Endothelial cell (in vitro differentiated cells): ENCODE results near the gene KLF18. TPM values are rescaled to one million over a fixed set of nuclear protein-coding genes. Genes with fewer than 3 reads are reported as not detected.

Source experiments
- DNase-seq: peaks from one replicate; pipeline ENCODE4 v3.0.0; 2021; ENCODE audit warnings: low spot score
- H3K27ac Mint-ChIP-seq: one replicate; pipeline ENCODE4 v1.8.0; 2021; ENCODE audit warnings: mixed read lengths, inconsistent platforms; ENCODE audit not compliant: unreplicated experiment
- H3K27me3 Mint-ChIP-seq: one replicate; pipeline ENCODE4 v1.8.0; 2021; ENCODE audit warnings: mild to moderate bottlenecking, moderate library complexity, mixed read lengths, inconsistent platforms; ENCODE audit not compliant: unreplicated experiment
- H3K36me3 Mint-ChIP-seq: one replicate; pipeline ENCODE4 v1.8.0; 2021; ENCODE audit warnings: mild to moderate bottlenecking, low read depth, mixed read lengths, inconsistent platforms; ENCODE audit not compliant: unreplicated experiment
- H3K4me1 Mint-ChIP-seq: one replicate; pipeline ENCODE4 v1.8.0; 2021; ENCODE audit warnings: mild to moderate bottlenecking, mixed read lengths, inconsistent platforms; ENCODE audit not compliant: unreplicated experiment
- H3K4me3 Mint-ChIP-seq: one replicate; pipeline ENCODE4 v1.8.0; 2021; ENCODE audit warnings: mild to moderate bottlenecking, mixed read lengths, inconsistent platforms; ENCODE audit not compliant: unreplicated experiment
- H3K9me3 Mint-ChIP-seq: one replicate; pipeline ENCODE4 v1.8.0; 2021; ENCODE audit warnings: mixed read lengths, inconsistent platforms; ENCODE audit not compliant: unreplicated experiment
- CTCF ChIP-seq: fragments of 200-600 bp; sonication (generic); IDR thresholded peaks from one replicate; pipeline ENCODE4 v1.5.0; 2021; ENCODE audit warnings: antibody characterized with exemption; ENCODE audit not compliant: unreplicated experiment
- total RNA-seq: library from RNA; stranded (reverse); fragmentation: NEBNext Ultra II Directional; extraction: Animal tissue kit (Norgen Biotek cat#: 25700); gene quantifications from one replicate; pipeline ENCODE4 v1.2.1, GENCODE V29; 2021; ENCODE audit not compliant: unreplicated experiment

KLF18 gene
- total RNA-seq, 1 donor from 2014 or later = not detected

- DNase-seq = no peak
- Mint-ChIP-seq H3K9me3 (no peaks in the 10 kb centered on the region), H3K4me1 (no peaks in the 10 kb centered on the region), H3K27ac (no peak overlapping the region), H3K36me3 (no peaks in the 10 kb centered on the region), H3K27me3 (peaks cover 3% of the 10 kb centered on the region), H3K4me3 (no peak overlapping the region)
- TF ChIP-seq CTCF = no peak
Measured at GRCh38 chr1:44158871-44159270, 17.4 kb upstream of the KLF18 start.

DNA sequence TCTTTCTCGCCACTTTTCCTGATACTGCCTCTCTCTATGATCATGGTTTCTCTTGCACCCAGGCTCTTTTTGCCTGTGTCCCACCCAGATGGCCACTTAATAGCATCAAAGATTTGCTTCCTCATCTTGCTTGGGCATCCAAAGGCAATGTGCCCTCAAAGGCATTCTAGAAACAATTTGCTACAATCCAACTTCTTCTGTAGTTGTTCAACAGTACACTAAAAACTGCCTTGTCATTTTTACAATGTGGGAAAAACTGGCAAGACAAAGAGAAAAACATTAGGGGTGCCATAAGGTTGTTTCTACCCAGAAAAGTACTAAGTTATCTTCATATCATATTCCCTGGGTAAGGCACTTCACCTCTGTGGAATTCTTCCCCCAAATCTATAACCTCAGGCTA lies 16.5 kb upstream of the KLF18 start:
- DNase-seq = no peak
- H3K36me3 Mint-ChIP-seq = no peaks in the 10 kb centered on the region
- H3K9me3 Mint-ChIP-seq = no peaks in the 10 kb centered on the region
- no peak overlapping the region for H3K27ac Mint-ChIP-seq
- no peaks in the 10 kb centered on the region for H3K4me1 Mint-ChIP-seq
- TF ChIP-seq CTCF = no peak
- peaks cover under 1% of the 10 kb centered on the region for H3K27me3 Mint-ChIP-seq
- H3K4me3 Mint-ChIP-seq = no peak overlapping the region

DNA sequence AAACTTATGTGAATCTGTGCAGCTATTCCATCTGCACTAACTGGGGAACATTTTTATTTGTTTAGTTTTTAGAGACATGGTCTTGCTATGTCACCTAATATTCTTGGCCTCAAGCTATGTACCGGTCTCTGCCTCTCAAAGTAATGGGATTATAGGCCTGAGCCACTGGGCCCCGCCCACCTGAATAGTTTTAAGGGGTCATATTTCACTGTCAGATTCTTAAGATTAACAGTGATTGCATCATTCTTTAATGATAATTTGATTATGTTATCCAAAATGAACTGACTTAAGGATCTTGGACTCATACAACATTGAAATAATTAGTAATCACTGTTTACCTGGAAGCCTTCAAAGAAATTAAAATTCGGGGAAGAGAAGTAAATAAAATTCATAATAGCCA lies 12.6 kb upstream of the KLF18 start:
- no peaks in the 10 kb centered on the region for H3K9me3 Mint-ChIP-seq
- H3K27ac Mint-ChIP-seq = no peak overlapping the region
- no peaks in the 10 kb centered on the region for H3K4me1 Mint-ChIP-seq
- no peak for DNase-seq
- no peaks in the 10 kb centered on the region for H3K36me3 Mint-ChIP-seq
- no peak for TF ChIP-seq CTCF
- no peaks in the 10 kb centered on the region for H3K27me3 Mint-ChIP-seq
- no peak overlapping the region for H3K4me3 Mint-ChIP-seq

DNA sequence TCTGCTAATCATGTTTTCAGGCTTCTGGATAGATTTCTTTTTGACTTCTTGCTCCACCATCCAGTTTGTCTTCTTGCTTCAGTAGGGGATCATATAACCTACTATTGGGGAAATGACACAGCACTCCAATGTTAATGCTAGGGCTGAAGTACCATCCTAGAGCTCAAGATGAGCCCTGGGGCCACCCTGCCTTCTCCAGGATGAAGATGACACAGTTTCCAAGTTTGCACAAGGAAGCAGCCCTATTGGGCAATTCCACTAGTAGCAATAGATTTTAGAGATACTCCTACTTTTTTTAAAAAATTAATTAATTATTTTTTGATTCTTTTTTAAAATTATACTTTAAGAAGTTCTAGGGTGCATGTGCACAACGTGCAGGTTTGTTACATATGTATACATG lies 11.3 kb upstream of the KLF18 start:
- DNase-seq = no peak
- TF ChIP-seq CTCF = no peak
- no peak overlapping the region for H3K4me3 Mint-ChIP-seq
- no peaks in the 10 kb centered on the region for H3K36me3 Mint-ChIP-seq
- H3K27ac Mint-ChIP-seq = no peak overlapping the region
- no peaks in the 10 kb centered on the region for H3K9me3 Mint-ChIP-seq
- H3K4me1 Mint-ChIP-seq = no peaks in the 10 kb centered on the region
- no peaks in the 10 kb centered on the region for H3K27me3 Mint-ChIP-seq

GRCh38 chr1:44151808-44152207 lies 10.4 kb upstream of the KLF18 start:
- H3K27ac Mint-ChIP-seq = no peak overlapping the region
- no peak for TF ChIP-seq CTCF
- H3K4me1 Mint-ChIP-seq = no peaks in the 10 kb centered on the region
- no peaks in the 10 kb centered on the region for H3K9me3 Mint-ChIP-seq
- DNase-seq = no peak
- H3K27me3 Mint-ChIP-seq = no peaks in the 10 kb centered on the region
- H3K4me3 Mint-ChIP-seq = no peak overlapping the region
- H3K36me3 Mint-ChIP-seq = no peaks in the 10 kb centered on the region
